Uterus (tissue), 4 donors: Measurements from ENCODE around the gene TNP2. TPM values are rescaled to one million over a fixed set of nuclear protein-coding genes. Genes with fewer than 3 reads are reported as not detected.

Experiments
- DNase-seq, 2 donors: peaks; one replicate each; pipeline ENCODE4 v3.0.0-alpha.2; 2019 to 2020
- H3K27ac ChIP-seq, 2 donors: fragments of 200-600 bp; sonication (generic); 1 replicate in 1 of 2; 2 replicates in 1 of 2; pipeline ENCODE4 v1.5.1; 2016 to 2018
- H3K27me3 ChIP-seq, 2 donors: fragments of 200-600 bp; sonication (generic); one replicate each; pipeline ENCODE4 v1.5.1; 2018 to 2019; ENCODE audit warnings: control low read depth in 1 of 2
- H3K36me3 ChIP-seq, 2 donors: fragments of 200-600 bp; sonication (generic); one replicate each; pipeline ENCODE4 v1.5.1; 2019; ENCODE audit warnings: control low read depth in 1 of 2
- H3K4me1 ChIP-seq, 2 donors: fragments of 200-600 bp; sonication (generic); one replicate each; pipeline ENCODE4 v1.5.1; 2018 to 2019; ENCODE audit warnings: control low read depth in 1 of 2
- H3K4me3 ChIP-seq, 2 donors: fragments of 200-600 bp; sonication (generic); 1 replicate in 1 of 2; 2 replicates in 1 of 2; pipeline ENCODE4 v1.5.1; 2018 to 2019; ENCODE audit warnings: mild to moderate bottlenecking in 1 of 2
- H3K9me3 ChIP-seq, 2 donors: fragments of 200-600 bp; sonication (generic); one replicate each; pipeline ENCODE4 v1.5.1; 2019; ENCODE audit warnings: control low read depth in 1 of 2
- POLR2A ChIP-seq, 2 donors: fragments of 450-650 bp; IDR thresholded peaks; one replicate each; pipeline ENCODE4 v1.6.1; 2016; ENCODE audit warnings: antibody characterized with exemption in 2 of 2, mild to moderate bottlenecking in 1 of 2, moderate library complexity in 1 of 2
- intact Hi-C: fragments of 100-400 bp; cut with DNase I; formaldehyde crosslinking; loops from one replicate; pipeline ENCODE4 v1.15.1; 2023; ENCODE audit warnings: low total_unique reads
- total RNA-seq, 4 donors: library from RNA; depleted of rRNA in 3 of 4; stranded (reverse); fragments of >200 nt in 3 of 4; gene quantifications; one replicate each; pipeline versions ENCODE4 v1.1.0 to v1.2.4, GENCODE V29; 2014 to 2023
- TF ChIP-seq, protein P1 (sequence below), 4 experiments: fragments of 200-600 bp in 2 of 4; fragments of 450-650 bp in 2 of 4; sonication (generic) in 2 of 4; IDR thresholded peaks; one replicate each; pipeline ENCODE4 v1.5.1; 2016 to 2019; ENCODE audit warnings: antibody characterized with exemption in 4 of 4, mild to moderate bottlenecking in 2 of 4, moderate library complexity in 1 of 4
- donor health status: DM: yes; HTN: yes; CAD: no.

TNP2 gene
- total RNA-seq, 4 donors from 2014 or later = not detected

DNA sequence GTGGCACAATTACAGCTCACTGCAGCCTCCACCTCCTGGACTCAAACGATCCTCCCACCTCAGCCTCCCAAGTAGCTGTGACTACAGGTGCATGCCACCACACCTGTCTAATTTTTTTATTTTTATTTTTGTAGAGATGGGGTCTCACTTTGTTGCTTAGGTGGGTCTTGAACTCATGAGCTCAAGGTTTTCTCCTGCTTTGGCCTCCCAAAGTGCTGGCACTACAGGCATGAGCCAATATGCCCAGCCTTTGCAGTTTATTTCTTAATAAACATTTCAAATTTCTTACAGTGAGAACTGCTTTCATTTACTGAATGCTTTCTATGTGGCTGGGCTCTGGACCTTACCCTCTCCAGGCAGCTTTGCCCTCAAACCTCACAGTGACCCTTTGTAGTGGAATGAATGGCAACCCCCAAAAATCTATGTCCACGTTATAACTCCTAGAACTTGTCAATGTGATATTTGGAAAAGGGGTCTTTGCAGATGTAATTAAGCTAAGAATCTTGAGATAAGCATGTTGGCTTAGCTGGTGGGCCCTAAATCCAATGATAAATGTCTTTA, 1.6 kb upstream of the TNP2 start:
- DNase-seq = no peak
- TF ChIP-seq POLR2A (IDR thresholded peaks at IDR 0.05) = no peak
- TF ChIP-seq, protein P1, sequence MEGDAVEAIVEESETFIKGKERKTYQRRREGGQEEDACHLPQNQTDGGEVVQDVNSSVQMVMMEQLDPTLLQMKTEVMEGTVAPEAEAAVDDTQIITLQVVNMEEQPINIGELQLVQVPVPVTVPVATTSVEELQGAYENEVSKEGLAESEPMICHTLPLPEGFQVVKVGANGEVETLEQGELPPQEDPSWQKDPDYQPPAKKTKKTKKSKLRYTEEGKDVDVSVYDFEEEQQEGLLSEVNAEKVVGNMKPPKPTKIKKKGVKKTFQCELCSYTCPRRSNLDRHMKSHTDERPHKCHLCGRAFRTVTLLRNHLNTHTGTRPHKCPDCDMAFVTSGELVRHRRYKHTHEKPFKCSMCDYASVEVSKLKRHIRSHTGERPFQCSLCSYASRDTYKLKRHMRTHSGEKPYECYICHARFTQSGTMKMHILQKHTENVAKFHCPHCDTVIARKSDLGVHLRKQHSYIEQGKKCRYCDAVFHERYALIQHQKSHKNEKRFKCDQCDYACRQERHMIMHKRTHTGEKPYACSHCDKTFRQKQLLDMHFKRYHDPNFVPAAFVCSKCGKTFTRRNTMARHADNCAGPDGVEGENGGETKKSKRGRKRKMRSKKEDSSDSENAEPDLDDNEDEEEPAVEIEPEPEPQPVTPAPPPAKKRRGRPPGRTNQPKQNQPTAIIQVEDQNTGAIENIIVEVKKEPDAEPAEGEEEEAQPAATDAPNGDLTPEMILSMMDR (IDR thresholded peaks at IDR 0.05) = no peak
- H3K36me3 ChIP-seq = no peaks in the 10 kb centered on the region
- intact Hi-C loops = no loop called here
- H3K4me1 ChIP-seq = no peaks in the 10 kb centered on the region
- no peaks in the 10 kb centered on the region for H3K9me3 ChIP-seq
- no peak overlapping the region for H3K27ac ChIP-seq
- H3K4me3 ChIP-seq = no peak overlapping the region
- no peaks in the 10 kb centered on the region for H3K27me3 ChIP-seq

DNA sequence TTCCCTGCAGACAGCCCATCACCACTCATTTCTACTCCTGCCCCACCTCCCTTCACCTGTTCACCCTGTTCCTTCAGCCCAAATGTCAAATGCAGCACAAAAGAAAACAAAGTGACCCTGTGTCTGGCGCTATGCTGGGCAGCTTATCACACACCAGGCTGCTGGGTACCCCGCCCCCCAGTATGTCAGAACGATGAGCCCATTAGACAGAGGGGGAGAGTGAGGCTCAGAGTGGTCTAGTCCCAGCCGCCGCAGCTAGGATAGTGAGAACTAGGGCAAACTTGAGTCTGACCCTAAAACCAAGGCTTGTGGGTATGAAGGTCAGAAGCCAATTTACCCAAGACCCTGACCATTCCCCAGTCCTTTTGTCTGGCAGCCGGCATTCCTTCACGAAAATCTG, 4.0 kb downstream of the TNP2 start:
- H3K4me3 ChIP-seq = no peak overlapping the region
- H3K27ac ChIP-seq = no peak overlapping the region
- intact Hi-C loops = no loop called here
- H3K9me3 ChIP-seq = no peaks in the 10 kb centered on the region
- no peaks in the 10 kb centered on the region for H3K27me3 ChIP-seq
- no peak for DNase-seq
- no peak for TF ChIP-seq POLR2A (IDR thresholded peaks at IDR 0.05)
- TF ChIP-seq, protein P1 (IDR thresholded peaks at IDR 0.05) = no peak
- no peaks in the 10 kb centered on the region for H3K36me3 ChIP-seq
- no peaks in the 10 kb centered on the region for H3K4me1 ChIP-seq

DNA sequence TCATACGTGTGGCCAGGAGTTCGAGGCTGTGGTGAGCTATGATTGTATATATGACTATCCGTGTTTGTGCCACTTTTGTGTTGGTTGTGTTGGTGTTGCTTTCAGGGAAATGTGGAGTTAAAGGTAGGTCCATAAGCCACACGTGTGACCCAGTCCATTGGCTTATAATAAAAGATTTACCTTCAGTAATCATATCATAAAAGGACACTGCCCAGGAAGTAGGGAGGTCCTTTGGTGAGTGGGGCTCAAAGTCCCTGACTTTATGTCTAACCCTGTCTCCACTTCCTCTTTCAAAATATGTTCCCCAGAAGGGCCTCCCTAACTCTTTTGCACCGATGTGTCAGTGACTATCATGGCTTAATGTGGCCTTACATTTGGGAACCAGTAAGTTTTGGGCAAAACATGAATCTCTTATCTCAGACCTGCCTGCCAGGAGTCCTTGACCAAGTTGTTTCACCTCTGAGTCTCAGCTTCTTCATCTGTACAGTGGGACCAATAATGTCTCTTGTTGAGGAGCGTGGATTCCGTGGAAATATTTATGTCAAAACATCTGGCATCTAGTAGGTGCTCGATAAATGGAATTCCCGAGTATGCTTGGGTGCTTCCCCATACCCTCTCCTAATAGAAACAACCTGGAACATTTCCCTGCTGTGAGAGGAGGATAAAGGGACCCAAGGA, 4.8 kb downstream of the TNP2 start:
- Histone ChIP-seq H3K4me3 (no peak overlapping the region), H3K9me3 (no peaks in the 10 kb centered on the region), H3K4me1 (no peaks in the 10 kb centered on the region), H3K36me3 (no peaks in the 10 kb centered on the region), H3K27ac (no peak overlapping the region), H3K27me3 (no peaks in the 10 kb centered on the region)
- TF ChIP-seq POLR2A (IDR thresholded peaks at IDR 0.05) = no peak
- TF ChIP-seq, protein P1 (IDR thresholded peaks at IDR 0.05) = no peak
- DNase-seq = no peak
- intact Hi-C loops = no loop called here

DNA sequence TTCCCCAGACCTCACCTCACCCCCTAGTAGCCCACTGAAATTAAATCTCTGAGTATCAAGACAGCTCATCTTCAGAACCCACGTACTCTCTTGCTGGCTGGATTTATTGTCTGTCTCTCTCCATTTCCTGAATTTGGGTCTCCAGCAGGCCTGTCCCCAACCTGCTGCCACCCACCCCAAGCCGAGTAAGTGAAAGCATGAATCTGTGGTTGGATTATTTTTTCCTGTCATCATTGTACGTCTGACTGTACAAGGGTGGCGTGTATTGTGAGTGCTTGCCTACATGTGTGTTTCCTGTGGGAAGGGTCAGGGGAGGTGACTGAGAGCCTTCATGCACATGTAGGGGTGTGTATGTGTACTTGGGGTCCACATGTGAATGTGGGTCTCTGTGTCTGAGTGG, 5.4 kb downstream of the TNP2 start:
- no peak for TF ChIP-seq POLR2A (IDR thresholded peaks at IDR 0.05)
- TF ChIP-seq, protein P1 (IDR thresholded peaks at IDR 0.05) = no peak
- H3K27ac ChIP-seq = no peak overlapping the region
- H3K9me3 ChIP-seq = no peaks in the 10 kb centered on the region
- DNase-seq = no peak
- intact Hi-C loops = no loop called here
- H3K27me3 ChIP-seq = no peaks in the 10 kb centered on the region
- no peak overlapping the region for H3K4me3 ChIP-seq
- H3K36me3 ChIP-seq = no peaks in the 10 kb centered on the region
- H3K4me1 ChIP-seq = no peaks in the 10 kb centered on the region

DNA sequence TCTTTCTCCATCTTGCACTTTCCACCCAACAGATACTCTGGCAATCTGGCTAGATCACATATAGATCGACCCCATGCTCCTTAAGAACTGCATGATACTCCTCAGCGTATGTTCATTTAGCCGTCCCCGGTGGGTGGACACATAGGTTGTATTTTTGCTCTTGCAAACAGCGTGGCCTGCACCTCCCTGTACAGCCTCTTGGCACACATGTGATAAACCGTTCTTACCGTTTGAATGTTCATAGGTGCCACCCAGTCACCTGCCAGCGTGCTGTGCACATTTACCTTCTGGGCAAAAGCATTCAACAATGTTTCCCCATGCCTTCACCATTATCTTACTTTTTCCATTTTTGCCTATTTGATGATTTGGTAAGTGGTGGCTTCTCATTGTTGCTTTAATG, 6.2 kb downstream of the TNP2 start:
- intact Hi-C loops = no loop called here

More for the DNA sequence above, 6.2 kb downstream of the TNP2 start:
- no peak for DNase-seq
- no peak overlapping the region for H3K27ac ChIP-seq
- no peaks in the 10 kb centered on the region for H3K27me3 ChIP-seq
- H3K36me3 ChIP-seq = no peaks in the 10 kb centered on the region
- H3K9me3 ChIP-seq = no peaks in the 10 kb centered on the region
- no peak for TF ChIP-seq POLR2A (IDR thresholded peaks at IDR 0.05)
- TF ChIP-seq, protein P1 (IDR thresholded peaks at IDR 0.05) = no peak
- no peaks in the 10 kb centered on the region for H3K4me1 ChIP-seq
- no peak overlapping the region for H3K4me3 ChIP-seq
